Prostate gland (tissue), 2 donors: ENCODE measurements around the gene RACGAP1.

Source experiments
- CTCF ChIP-seq, 4 experiments: fragments of 200-600 bp in 2 of 4; fragments of 450-650 bp in 2 of 4; sonication (generic) in 2 of 4; IDR thresholded peaks; 1 replicate in 3 of 4; 2 replicates in 1 of 4; pipeline ENCODE4 v1.5.1; 2016 to 2019; ENCODE audit warnings: antibody characterized with exemption in 4 of 4, mild to moderate bottlenecking in 2 of 4, moderate library complexity in 2 of 4
- POLR2AphosphoS5 ChIP-seq: sonication (generic); formaldehyde crosslinking; IDR thresholded peaks from one replicate; pipeline ENCODE4 v1.6.1; 2017; ENCODE audit warnings: antibody characterized with exemption

GRCh38 chr12:49974231-49974675 is 51.0 kb downstream of the RACGAP1 start:
- peak in 2 of 4 experiments; percentile 35 to 51 for TF ChIP-seq CTCF (IDR thresholded peaks at IDR 0.05)
- TF ChIP-seq POLR2AphosphoS5: no peak
